HFFc6 (cell line): ENCODE data around the gene HOXA3. TPM values are rescaled to one million over a fixed set of nuclear protein-coding genes. Genes with fewer than 3 reads are reported as not detected.

Source experiments
- DNase-seq: peaks from one replicate; pipeline ENCODE4 v3.0.0-alpha.2; 2018
- H3K27ac Mint-ChIP-seq: 2 replicates; pipeline ENCODE4 v1.8.0; 2020; ENCODE audit warnings: mild to moderate bottlenecking, mixed read lengths
- H3K27me3 Mint-ChIP-seq: 2 replicates; pipeline ENCODE4 v1.8.0; 2021; ENCODE audit warnings: mild to moderate bottlenecking, moderate library complexity, mixed read lengths; ENCODE audit not compliant: insufficient read depth
- H3K36me3 Mint-ChIP-seq: 2 replicates; pipeline ENCODE4 v1.8.0; 2021; ENCODE audit warnings: low read depth, mixed read lengths
- H3K4me1 Mint-ChIP-seq: 2 replicates; pipeline ENCODE4 v1.8.0; 2020; ENCODE audit warnings: low read depth, mixed read lengths
- H3K4me3 Mint-ChIP-seq: 2 replicates; pipeline ENCODE4 v1.8.0; 2020; ENCODE audit warnings: mild to moderate bottlenecking, moderate library complexity, mixed read lengths
- H3K9me3 Mint-ChIP-seq: 2 replicates; pipeline ENCODE4 v1.8.0; 2020; ENCODE audit warnings: mild to moderate bottlenecking, mixed read lengths
- total RNA-seq, 6 experiments: library from RNA; stranded (reverse); fragmentation: NEBNext Ultra II Directional; extraction: Animal tissue kit (Norgen Biotek cat#: 25700); gene quantifications; 2 replicates in 1 of 6; 3 replicates in 5 of 6; pipeline ENCODE4 v1.2.3, GENCODE V29; 2021
- TF ChIP-seq, protein P1 (sequence below): fragments of 200-600 bp; sonication (generic); IDR thresholded peaks from 2 replicates; pipeline ENCODE4 v1.5.0; 2021; ENCODE audit warnings: antibody characterized with exemption, mild to moderate bottlenecking

Gene HOXA3
- total RNA-seq, 6 experiments from 2014 or later: 0.33 to 1.9 (median 1.1) TPM

DNA sequence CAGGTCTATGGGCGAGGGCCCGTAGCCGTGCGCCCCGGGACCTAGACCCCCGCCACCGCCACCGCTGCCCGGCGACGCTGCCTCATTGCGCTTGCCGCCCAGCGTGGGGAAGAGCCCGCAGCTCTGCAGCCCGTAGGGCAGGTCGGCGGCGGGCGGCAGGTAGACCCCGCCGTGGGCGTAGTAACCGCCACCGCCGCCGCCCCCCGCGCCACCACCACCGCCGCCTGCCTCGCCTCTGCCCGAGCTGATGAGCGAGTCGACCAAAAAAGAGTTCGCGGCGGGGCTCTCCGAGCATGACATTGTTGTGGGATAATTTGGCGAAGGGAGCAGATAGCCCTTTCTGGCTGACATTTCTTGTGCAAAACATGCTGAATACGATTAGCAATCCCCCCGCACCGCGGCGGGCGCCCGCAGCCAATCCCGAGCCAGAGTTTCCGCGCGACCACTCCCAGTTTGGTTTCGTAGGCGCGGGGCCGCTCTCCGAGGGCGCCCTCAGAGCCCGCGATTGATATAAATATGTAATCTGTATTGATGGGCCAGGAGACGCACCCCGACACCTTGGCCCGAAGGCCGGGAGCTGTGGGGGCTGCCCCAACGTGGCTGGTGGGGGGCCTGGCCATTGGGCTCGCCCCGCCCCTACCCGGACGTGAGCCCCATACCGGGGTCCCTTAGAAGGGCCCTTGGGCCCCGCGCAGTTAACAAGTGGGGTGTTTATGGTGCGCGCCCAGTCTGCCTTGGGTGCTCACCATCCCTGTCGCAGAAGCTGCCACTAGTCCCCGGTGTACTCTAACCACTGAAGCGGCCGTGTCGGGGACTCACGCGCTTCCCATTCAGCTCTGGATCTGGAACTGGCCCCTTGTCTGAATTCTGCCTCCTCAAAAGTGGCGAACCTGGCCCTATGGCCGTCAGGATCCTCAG is 21.8 kb upstream of the HOXA3 start, which contains the start of gene HOXA10:
Gene HOXA10 (minus strand): TSS at position 365 of the 918 bp plus-strand sequence. CDS start 14 bp downstream, at position 351.
- DNase-seq: peak; percentile 71
- TF ChIP-seq, protein P1, sequence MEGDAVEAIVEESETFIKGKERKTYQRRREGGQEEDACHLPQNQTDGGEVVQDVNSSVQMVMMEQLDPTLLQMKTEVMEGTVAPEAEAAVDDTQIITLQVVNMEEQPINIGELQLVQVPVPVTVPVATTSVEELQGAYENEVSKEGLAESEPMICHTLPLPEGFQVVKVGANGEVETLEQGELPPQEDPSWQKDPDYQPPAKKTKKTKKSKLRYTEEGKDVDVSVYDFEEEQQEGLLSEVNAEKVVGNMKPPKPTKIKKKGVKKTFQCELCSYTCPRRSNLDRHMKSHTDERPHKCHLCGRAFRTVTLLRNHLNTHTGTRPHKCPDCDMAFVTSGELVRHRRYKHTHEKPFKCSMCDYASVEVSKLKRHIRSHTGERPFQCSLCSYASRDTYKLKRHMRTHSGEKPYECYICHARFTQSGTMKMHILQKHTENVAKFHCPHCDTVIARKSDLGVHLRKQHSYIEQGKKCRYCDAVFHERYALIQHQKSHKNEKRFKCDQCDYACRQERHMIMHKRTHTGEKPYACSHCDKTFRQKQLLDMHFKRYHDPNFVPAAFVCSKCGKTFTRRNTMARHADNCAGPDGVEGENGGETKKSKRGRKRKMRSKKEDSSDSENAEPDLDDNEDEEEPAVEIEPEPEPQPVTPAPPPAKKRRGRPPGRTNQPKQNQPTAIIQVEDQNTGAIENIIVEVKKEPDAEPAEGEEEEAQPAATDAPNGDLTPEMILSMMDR: no peak
- peaks cover 55% of the 10 kb centered on the region for H3K4me1 Mint-ChIP-seq
- H3K27ac Mint-ChIP-seq: peak within 1 kb of the TSS; percentile 99
- H3K27me3 Mint-ChIP-seq: peaks cover 24% of the 10 kb centered on the region
- H3K4me3 Mint-ChIP-seq: peak within 1 kb of the TSS; percentile 96
- peaks cover 61% of the 10 kb centered on the region for H3K36me3 Mint-ChIP-seq
- H3K9me3 Mint-ChIP-seq: no peaks in the 10 kb centered on the region

DNA sequence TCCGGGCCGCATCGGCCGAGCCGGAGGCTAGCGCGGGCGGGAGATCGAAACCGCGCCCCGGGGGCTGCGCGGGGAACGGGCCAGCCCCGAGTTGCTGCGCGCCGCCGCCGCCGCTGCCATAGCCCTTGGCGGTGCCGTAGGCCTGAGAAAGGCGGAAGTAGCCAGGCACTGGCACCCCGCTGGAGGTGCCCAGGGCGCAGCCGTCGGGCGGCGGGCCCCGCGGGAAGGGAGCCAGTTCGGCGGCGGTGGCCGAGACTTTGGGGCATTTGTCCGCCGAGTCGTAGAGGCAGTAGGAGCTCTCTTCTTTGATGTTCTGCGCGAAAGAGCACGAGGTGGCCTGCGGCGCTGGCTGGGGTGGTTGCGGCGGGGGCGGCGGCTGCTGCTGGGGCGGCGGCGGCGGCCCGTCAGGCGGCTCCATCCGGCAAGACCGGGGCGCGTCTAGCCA is 21.1 kb upstream of the HOXA3 start:
- Mint-ChIP-seq H3K4me1 (peaks cover 57% of the 10 kb centered on the region), H3K36me3 (peaks cover 61% of the 10 kb centered on the region), H3K4me3 (peak overlapping the region; percentile 93), H3K9me3 (no peaks in the 10 kb centered on the region), H3K27ac (no peak overlapping the region; the same call in 1 of the 2 replicates), H3K27me3 (peaks cover 25% of the 10 kb centered on the region)
- TF ChIP-seq, protein P1: no peak
- DNase-seq: no peak

DNA sequence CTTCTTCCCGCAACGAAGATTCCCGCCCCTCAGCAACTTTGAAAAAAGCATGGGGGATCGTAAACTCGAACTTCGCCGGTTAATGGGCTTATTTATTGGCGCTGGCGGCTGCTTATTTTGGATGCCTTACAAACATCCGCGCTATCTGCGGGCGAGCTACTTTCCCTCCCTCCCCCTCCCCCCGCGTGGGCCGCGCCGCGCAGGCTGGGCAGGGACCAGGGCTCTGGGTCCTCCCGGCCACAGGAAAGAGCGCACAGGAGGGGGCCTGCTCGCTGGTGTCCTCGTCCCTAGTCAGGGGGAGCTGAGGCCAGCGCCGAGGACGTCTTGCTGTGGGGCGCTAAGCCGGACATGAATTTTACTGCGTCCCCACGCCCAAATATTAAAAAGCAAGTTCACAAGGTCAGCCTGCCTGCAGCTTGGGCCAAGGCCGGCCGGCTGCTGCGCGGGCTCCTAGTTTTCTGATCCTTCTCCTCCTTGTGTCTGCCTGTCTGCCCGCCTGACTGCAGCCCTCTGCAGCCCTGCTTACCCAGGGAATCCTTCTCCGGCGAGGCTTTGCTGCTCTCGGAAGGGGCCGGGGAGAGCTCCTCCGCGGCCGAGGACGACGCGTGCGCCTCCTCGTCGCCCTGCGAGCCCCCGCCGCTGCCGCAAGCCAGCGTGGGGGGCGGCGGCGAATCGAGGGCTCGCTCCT is 20.6 kb upstream of the HOXA3 start:
- H3K9me3 Mint-ChIP-seq: no peaks in the 10 kb centered on the region
- H3K27ac Mint-ChIP-seq: peak overlapping the region; percentile 99
- peak; percentile 89 for DNase-seq
- TF ChIP-seq, protein P1: no peak
- H3K4me3 Mint-ChIP-seq: peak overlapping the region; percentile 96
- peaks cover 61% of the 10 kb centered on the region for H3K36me3 Mint-ChIP-seq
- peaks cover 62% of the 10 kb centered on the region for H3K4me1 Mint-ChIP-seq
- peaks cover 26% of the 10 kb centered on the region for H3K27me3 Mint-ChIP-seq

DNA sequence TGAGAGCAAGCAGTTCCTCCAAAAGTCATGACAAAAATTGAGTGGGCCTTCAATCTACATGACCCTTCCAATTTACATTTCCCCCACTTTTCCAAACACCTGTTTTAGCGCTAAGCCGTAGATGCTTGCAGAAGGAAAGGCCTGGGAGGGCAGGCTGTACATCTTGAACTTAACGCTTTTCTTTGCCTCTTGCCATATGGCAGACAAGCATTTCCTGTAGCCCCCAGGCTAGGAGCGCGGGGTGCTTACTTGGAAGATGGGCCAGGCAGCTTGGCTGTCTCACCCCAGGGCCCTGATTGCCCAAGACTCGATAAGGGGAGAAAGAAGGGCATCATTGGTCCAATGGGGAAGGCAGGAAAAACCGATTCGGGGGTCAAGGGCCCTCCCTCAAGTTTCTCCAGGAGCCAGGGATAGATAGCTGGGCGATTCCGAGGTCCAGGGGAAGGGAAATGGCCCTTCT is 20.0 kb upstream of the HOXA3 start:
- H3K27ac Mint-ChIP-seq: peak overlapping the region; percentile 99
- DNase-seq: peak; percentile 75
- peak overlapping the region; percentile 96 for H3K4me3 Mint-ChIP-seq

More for the DNA sequence above, 20.0 kb upstream of the HOXA3 start:
- H3K9me3 Mint-ChIP-seq: no peaks in the 10 kb centered on the region
- TF ChIP-seq, protein P1: no peak
- peaks cover 58% of the 10 kb centered on the region for H3K36me3 Mint-ChIP-seq
- H3K27me3 Mint-ChIP-seq: peaks cover 26% of the 10 kb centered on the region
- peaks cover 62% of the 10 kb centered on the region for H3K4me1 Mint-ChIP-seq
